GM18502 (cell line): Measurements from ENCODE around the gene MAZ.

Experiments
- ATAC-seq: cut with Tn5 transposase; IDR thresholded peaks from one replicate; pipeline ENCODE4 v1.9.1; 2021; ENCODE audit warnings: mild to moderate bottlenecking; ENCODE audit not compliant: unreplicated experiment, poor library complexity

Gene MAZ

DNA sequence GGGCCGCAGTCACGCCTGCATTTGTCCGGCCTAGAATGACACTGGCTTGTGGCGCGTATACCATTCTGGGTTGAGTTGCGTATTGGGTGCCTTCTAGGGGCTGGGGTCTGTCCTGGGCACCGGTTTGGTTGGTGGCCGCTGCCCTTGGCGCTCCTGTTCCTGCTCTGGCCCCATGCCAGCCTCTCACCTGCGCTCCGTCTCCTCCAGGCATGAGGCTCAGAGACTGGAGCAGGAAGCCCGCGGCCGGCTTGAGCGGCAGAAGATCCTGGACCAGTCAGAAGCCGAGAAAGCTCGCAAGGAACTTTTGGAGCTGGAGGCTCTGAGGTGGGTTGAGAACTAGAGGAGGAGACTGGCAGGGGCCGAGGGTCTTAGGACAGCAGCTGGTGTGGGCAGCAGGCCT is 39.3 kb downstream of the MAZ start:
- ATAC-seq = no peak

DNA sequence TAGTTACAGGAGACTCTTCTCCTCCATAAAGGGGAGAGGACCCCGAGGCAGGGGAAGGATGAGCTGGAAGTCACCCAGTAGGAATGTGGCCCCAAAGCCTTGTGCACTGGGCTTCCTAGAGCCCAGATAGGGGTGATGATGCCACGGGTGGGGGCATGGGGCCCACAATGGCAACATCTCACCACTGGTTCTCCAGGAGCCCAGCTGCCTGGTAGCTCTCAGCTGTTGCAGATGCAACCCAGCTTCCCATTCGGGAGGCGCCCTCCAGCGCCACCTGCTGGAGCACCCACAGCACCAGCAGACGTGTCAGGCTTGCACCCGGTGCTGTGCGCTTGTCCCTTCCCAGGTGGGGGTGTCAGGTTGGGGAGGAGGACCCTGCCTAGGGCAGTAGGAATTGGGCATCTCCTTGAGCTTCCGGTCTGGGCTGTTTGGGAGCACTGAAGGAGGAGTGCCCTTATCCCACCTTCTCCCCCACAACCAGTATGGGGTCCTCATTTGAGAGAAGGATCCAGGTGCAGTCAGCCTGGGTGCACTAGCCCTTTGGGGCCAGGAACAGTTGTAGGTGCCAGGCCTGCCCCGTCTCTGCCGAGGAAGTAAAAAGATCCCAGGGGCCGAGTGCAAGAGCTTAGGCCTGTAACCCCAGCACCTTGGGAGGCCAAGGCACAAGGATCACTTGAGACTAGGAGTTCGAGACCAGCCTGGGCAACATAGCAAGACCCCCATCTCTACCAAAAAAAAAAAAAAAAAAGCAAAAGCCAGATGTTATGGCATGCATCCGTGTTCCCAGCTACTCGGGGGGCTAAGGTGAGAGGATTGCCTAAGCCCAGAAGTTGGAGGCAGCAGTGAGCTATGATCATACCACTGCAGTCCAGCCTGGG is 42.3 kb downstream of the MAZ start:
- ATAC-seq = no peak

DNA sequence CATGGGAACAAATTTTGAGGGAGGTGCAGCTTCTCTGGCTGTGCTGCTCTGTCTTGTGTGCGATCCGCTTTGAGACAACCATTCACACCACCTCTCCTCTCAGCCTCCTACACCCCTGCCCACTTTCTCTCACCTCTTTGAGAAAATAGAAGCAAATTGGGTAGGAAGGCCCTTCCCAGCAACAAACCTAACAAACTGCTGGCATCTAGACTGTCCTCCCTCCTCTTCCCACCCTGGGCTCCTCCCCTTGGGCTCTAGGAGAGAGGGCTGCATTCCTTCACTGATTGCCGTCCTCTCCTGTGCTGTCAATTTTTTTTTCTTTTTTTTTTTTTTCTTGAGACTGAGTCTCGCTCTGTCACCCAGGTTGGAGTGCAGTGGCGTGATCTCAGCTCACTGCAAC is 43.2 kb downstream of the MAZ start:
- ATAC-seq = no peak

DNA sequence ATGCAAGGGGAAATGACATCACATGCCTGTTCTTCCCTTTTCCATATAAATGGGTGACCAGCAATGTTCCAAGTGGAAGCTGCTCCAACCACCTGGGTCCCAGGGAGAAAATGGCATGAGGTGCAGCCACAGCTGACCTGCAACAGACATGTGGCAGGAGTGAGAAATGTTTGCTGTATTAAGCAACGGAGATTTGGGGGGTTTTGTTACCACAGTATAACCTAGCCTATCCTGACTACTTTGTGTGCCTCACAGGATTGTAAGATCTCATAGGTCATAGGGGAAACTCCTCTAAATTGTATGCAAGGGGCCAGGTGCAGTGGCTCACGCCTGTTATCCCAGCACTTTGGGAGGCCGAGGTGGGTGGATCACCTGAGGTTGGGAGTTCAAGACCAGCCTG is 44.7 kb downstream of the MAZ start:
- ATAC-seq = no peak

DNA sequence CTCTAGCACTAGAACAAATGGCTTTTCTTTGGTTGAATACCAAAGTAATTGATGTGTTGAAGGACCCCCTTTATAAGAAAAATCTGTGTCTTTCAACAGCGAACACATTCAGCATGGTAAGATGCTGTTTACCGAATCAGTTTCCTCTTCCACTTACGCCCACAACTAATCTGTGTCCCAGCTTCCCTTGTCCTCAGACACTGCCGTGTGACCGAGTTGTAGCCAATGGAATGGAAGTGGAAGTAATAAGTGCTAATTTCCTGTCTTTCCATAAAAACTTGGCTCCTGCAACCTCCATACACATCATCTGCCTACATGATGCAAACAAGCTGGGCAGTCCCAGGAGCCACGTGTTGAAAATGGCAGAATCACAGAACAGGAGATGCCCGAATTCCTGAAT is 46.3 kb downstream of the MAZ start:
- no peak for ATAC-seq

DNA sequence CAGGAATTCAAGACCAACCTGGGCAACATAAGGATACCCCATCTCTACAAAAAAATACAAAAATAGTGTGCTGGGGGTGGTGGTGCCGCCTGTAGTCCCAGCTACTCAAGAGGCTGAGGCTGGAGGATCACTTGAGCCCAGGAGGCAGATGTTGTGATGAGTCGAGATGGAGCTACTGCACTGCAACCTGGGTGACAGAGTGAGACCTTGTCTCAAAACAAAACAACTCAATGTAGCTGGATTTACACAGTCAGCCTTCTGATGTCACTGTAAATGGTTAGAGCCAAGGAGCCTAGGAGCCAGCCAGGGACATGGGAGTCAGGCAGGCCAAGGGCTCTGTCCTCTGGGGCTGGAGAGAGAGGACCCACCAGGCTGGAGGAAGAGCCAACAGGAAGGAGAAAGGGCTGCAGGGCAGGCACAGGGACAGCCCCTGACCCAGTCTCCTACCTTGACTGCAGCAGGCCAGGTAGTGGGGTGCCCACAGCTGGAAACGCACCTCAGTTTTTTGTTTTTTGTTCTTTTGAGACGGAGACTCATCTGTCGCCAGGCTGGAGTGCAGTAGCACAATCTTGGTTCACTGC is 48.3 kb downstream of the MAZ start:
- ATAC-seq = no peak

DNA sequence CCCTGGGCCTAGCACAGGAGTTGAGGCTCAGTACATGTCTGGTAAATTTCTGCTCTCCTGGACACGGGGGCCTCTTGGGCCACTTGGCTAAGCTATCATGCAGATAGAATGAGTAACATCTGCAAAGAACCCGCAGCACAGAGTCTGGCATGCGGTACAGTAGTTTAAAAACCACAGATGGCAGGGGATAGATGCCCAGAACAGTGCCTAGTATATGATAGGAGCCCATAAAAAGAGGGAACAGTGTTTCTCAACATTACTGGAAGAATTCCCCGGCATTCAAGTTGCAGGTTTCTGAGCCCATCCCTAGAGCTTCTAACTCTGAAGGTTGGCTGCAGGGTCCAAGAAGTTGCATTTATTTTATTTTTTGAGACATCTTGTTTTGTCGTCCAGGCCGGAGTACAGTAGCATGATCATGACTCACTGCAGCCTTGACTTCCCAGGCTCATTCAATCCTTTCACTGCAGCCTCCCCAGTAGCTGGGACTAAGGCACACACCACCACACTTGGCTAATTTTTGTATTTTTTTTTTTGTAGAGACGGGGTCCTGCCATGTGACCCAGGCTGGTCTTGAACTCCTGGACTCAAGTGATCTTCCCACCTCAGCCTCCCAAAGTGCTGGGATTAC is 50.9 kb downstream of the MAZ start:
- no peak for ATAC-seq

DNA sequence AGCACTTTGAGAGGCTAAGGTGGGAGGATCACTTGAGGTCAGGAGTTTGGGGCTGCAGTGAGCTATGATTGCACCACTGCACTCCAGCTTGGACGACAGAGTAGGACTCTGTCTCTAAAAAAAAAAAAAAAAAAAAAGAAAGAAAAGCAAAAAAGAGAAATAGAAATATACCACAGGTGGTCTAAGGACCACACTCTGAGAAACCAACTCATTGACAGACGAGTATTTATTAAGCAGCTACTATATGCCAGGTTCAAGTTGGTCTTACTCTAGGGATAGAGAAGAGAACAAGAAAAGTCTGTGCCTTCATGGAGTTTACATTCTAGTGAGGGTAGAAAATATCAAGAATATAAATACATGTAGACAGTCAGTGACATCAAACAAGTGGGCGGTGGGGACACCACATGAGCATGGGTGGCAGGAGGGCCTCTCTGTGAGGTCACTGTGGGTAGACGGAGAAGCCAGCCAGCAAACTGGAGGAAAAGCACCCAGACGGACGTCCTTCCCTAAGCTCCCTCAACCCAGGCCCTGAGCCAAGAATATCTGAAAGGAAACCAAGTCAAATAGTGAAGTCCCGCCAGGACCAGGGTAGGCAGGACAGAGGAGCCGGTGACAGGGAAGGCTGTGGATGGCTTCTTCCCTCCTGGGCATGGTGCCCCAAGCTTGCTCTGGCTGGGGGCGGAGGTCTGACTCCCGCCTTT is 52.0 kb downstream of the MAZ start:
- no peak for ATAC-seq

DNA sequence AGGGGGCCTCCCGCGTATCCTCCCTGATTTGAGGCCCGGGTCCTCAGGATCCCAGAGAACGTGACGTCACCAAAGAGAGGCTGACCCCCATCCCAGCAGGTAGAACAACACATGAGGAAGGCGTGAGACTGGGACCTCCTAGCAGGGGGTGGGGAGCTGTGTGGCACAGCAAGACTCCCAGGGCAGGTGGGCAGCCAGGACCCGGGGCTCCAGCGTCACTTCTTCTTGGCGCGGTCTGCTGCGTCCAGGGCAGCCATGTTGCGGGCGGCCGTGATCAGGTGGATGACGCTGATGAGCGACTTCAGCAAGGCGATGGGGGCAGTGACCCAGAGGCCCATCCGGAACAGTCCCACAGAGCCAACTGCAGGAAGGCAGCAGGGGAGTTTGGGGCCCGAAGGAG is 52.6 kb downstream of the MAZ start:
- no peak for ATAC-seq

DNA sequence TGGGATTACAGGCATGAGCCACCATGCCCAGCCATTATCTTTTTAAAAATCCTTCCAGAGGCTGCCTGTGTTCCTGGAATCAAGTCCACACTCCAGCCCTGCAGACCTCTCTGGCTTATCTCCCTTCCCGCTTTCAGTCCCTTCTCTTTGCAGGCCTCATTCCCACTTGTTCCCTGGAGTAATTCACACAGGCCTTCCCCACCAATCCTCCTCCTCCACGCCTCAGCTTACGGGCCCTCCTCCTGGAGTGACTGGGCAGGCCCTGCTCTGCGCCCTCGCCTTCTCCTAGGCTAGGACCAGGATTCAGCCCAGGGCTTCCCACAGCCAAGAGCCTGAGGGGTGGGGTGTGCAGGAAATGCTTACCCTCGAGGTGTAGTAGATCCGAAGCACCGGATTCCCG is 53.9 kb downstream of the MAZ start:
- ATAC-seq = no peak
